IMR-90 (cell line): ENCODE data around the gene TAS2R10. TPM values are rescaled to one million over a fixed set of nuclear protein-coding genes. Genes with fewer than 3 reads are reported as not detected.

ENCODE experiments used
- ATAC-seq: fragments of 200-7000 bp; cut with Tn5 transposase; 2 replicates; pipeline ENCODE4 v1.9.1; 2020; ENCODE audit warnings: low read depth, mild to moderate bottlenecking, moderate library complexity
- BruUV-seq: library from RNA; stranded (reverse); fragments of 400-500 nt; replicated peaks from 2 replicates; lab custom pipeline; 2021; lab: Mats Ljungman, UMichigan
- CTCF ChIA-PET: fragments of 300-600 bp; formaldehyde crosslinking; extraction: SDS; loops from one replicate; lab custom pipeline; 2021; ENCODE audit warnings: antibody characterized with exemption; lab: Yijun Ruan, JAX
- POLR2A ChIA-PET: fragments of 300-600 bp; sonication (Branson Sonifier 250); formaldehyde crosslinking; loops from one replicate; lab custom pipeline; 2022; ENCODE audit warnings: antibody characterized with exemption; ENCODE audit not compliant: unreplicated experiment; lab: Charles Lee
- DNase-seq: peaks from one replicate; pipeline ENCODE4 v3.0.0; 2013
- H2AFZ ChIP-seq: replicated peaks from 2 replicates; pipeline ENCODE3; 2013; ENCODE audit warnings: low read length, mild to moderate bottlenecking; ENCODE audit not compliant: poor library complexity
- H2AK5ac ChIP-seq: 2 replicates; pipeline ENCODE4 v1.6.1; 2013; ENCODE audit warnings: low read depth, low read length, inconsistent platforms
- H2AK9ac ChIP-seq: replicated peaks from 2 replicates; pipeline ENCODE3; 2013; ENCODE audit warnings: mild to moderate bottlenecking, low read depth, low read length, moderate library complexity; ENCODE audit not compliant: poor library complexity
- H2BK120ac ChIP-seq: 2 replicates; pipeline ENCODE4 v1.6.1; 2013; ENCODE audit warnings: low read depth, low read length, inconsistent platforms
- H2BK15ac ChIP-seq: 3 replicates; pipeline ENCODE4 v1.6.1; 2013; ENCODE audit warnings: low read depth, low read length, inconsistent platforms
- H2BK20ac ChIP-seq: 2 replicates; pipeline ENCODE4 v1.6.1; 2013; ENCODE audit warnings: low read depth, mild to moderate bottlenecking, inconsistent platforms, low read length, moderate library complexity
- H2BK5ac ChIP-seq: 2 replicates; pipeline ENCODE4 v1.6.1; 2013; ENCODE audit warnings: mild to moderate bottlenecking, low read depth, low read length, inconsistent platforms; ENCODE audit not compliant: poor library complexity, severe bottlenecking
- H3K14ac ChIP-seq: replicated peaks from 2 replicates; pipeline ENCODE4 v1.6.1; 2013; ENCODE audit warnings: low read depth, low read length, inconsistent platforms
- H3K18ac ChIP-seq: 2 replicates; pipeline ENCODE4 v1.6.1; 2013; ENCODE audit warnings: low read depth, low read length, control low read depth
- H3K23ac ChIP-seq: 2 replicates; pipeline ENCODE4 v1.6.1; 2013; ENCODE audit warnings: low read depth, low read length, inconsistent platforms
- H3K27ac ChIP-seq: 2 replicates; pipeline ENCODE4 v1.5.1; 2013; ENCODE audit warnings: mild to moderate bottlenecking, control low read depth, low read length; ENCODE audit not compliant: insufficient read depth
- H3K27me3 ChIP-seq: 2 replicates; pipeline ENCODE4 v1.6.1; 2013; ENCODE audit warnings: low read length; ENCODE audit not compliant: control insufficient read depth, insufficient read depth
- H3K36me3 ChIP-seq: 2 replicates; pipeline ENCODE4 v1.6.1; 2013; ENCODE audit warnings: low read length, mixed read lengths; ENCODE audit not compliant: control insufficient read depth, insufficient read depth
- H3K4ac ChIP-seq: 2 replicates; pipeline ENCODE4 v1.6.1; 2013; ENCODE audit warnings: low read depth, low read length, inconsistent platforms
- H3K4me1 ChIP-seq: 2 replicates; pipeline ENCODE4 v1.6.1; 2013; ENCODE audit warnings: low read length, mixed read lengths; ENCODE audit not compliant: control insufficient read depth, insufficient read depth
- H3K4me2 ChIP-seq: 2 replicates; pipeline ENCODE4 v1.6.1; 2013; ENCODE audit warnings: low read depth, mild to moderate bottlenecking, control low read depth, low read length, moderate library complexity
- H3K4me3 ChIP-seq: 2 replicates; pipeline ENCODE4 v1.5.1; 2013; ENCODE audit warnings: low read depth, mild to moderate bottlenecking, control low read depth, low read length, moderate library complexity; ENCODE audit not compliant: insufficient read depth
- H3K56ac ChIP-seq: 2 replicates; pipeline ENCODE4 v1.6.1; 2013; ENCODE audit warnings: low read length, inconsistent platforms; ENCODE audit not compliant: insufficient read depth; ENCODE audit errors: extremely low read depth
- H3K79me1 ChIP-seq, 2 experiments: 2 replicates each; pipeline ENCODE4 v1.6.1; 2013; ENCODE audit warnings: low read length in 2 of 2, inconsistent platforms in 1 of 2, low read depth in 1 of 2
- H3K9ac ChIP-seq: 2 replicates; pipeline ENCODE4 v1.6.1; 2013; ENCODE audit warnings: low read depth, low read length, control low read depth
- H3K9me1 ChIP-seq: 2 replicates; pipeline ENCODE4 v1.6.1; 2013; ENCODE audit warnings: low read length, inconsistent platforms; ENCODE audit not compliant: insufficient read depth
- H3K9me3 ChIP-seq: 2 replicates; pipeline ENCODE4 v1.6.1; 2013; ENCODE audit warnings: low read length; ENCODE audit not compliant: control insufficient read depth, insufficient read depth
- H4K20me1 ChIP-seq: 2 replicates; pipeline ENCODE4 v1.6.1; 2013; ENCODE audit warnings: low read length, inconsistent platforms; ENCODE audit not compliant: insufficient read depth
- H4K5ac ChIP-seq: 2 replicates; pipeline ENCODE4 v1.6.1; 2013; ENCODE audit warnings: mild to moderate bottlenecking, low read depth, low read length, control low read depth
- H4K8ac ChIP-seq, 2 experiments: 2 replicates each; pipeline ENCODE4 v1.6.1; 2013; ENCODE audit warnings: low read depth in 2 of 2, low read length in 2 of 2, control low read depth in 1 of 2, inconsistent platforms in 1 of 2
- H4K91ac ChIP-seq: 2 replicates; pipeline ENCODE4 v1.6.1; 2013; ENCODE audit warnings: low read depth, low read length, inconsistent platforms; ENCODE audit not compliant: insufficient read depth
- BHLHE40 ChIP-seq: fragments of 150-350 bp; IDR thresholded peaks from 2 replicates; pipeline ENCODE4 v1.6.1; 2016; ENCODE audit warnings: mild to moderate bottlenecking, low read depth, low read length
- CEBPB ChIP-seq: IDR thresholded peaks from 2 replicates; pipeline ENCODE4 v1.6.1; 2012; ENCODE audit warnings: low read depth, low read length, improper control_type of control experiment
- CHD1 ChIP-seq: IDR thresholded peaks from 2 replicates; pipeline ENCODE4 v1.6.1; 2012; ENCODE audit warnings: low read depth, low read length, improper control_type of control experiment
- FOS ChIP-seq: fragments of 150-350 bp; IDR thresholded peaks from 2 replicates; pipeline ENCODE4 v1.6.1; 2016; ENCODE audit warnings: low read depth, low read length
- MAFK ChIP-seq: IDR thresholded peaks from 2 replicates; pipeline ENCODE4 v1.6.1; 2012; ENCODE audit warnings: low read depth, low read length, improper control_type of control experiment
- MAZ ChIP-seq: IDR thresholded peaks from 2 replicates; pipeline ENCODE4 v1.6.1; 2012; ENCODE audit warnings: low read depth, mild to moderate bottlenecking, low read length, improper control_type of control experiment, moderate library complexity, borderline replicate concordance
- MXI1 ChIP-seq: IDR thresholded peaks from 2 replicates; pipeline ENCODE4 v1.6.1; 2012; ENCODE audit warnings: low read depth, mild to moderate bottlenecking, low read length, moderate library complexity, borderline replicate concordance
- NFE2L2 ChIP-seq: fragments of 150-350 bp; IDR thresholded peaks from 2 replicates; pipeline ENCODE4 v1.6.1; 2016; ENCODE audit warnings: low read depth, mild to moderate bottlenecking, low read length
- POLR2A ChIP-seq: IDR thresholded peaks from 2 replicates; pipeline ENCODE4 v1.6.1; 2012; ENCODE audit warnings: mild to moderate bottlenecking, low read depth, low read length
- RAD21 ChIP-seq: IDR thresholded peaks from 2 replicates; pipeline ENCODE4 v1.6.1; 2012; ENCODE audit warnings: low read length, improper control_type of control experiment
- RCOR1 ChIP-seq: IDR thresholded peaks from 2 replicates; pipeline ENCODE4 v1.6.1; 2012; ENCODE audit warnings: mild to moderate bottlenecking, low read length, improper control_type of control experiment; ENCODE audit not compliant: insufficient replicate concordance
- RFX5 ChIP-seq: IDR thresholded peaks from 2 replicates; pipeline ENCODE4 v1.8.0; 2012; ENCODE audit warnings: low read depth, mild to moderate bottlenecking, low read length, moderate library complexity
- SMC3 ChIP-seq: fragments of 150-350 bp; IDR thresholded peaks from 2 replicates; pipeline ENCODE4 v1.6.1; 2016; ENCODE audit warnings: low read depth, mild to moderate bottlenecking, antibody characterized with exemption, low read length, moderate library complexity
- WGBS, 2 experiments: methylation state at CpG; one replicate each; pipeline versions ENCODE4 v1.1.5 to v1.1.7; 2013; ENCODE audit warnings: missing lambda C conversion rate in 2 of 2; ENCODE audit not compliant: insufficient read length in 1 of 2; ENCODE audit errors: extremely low coverage in 2 of 2; 5-methylcytosine and 5-hydroxymethylcytosine counted together
- dilution Hi-C: fragments of 300-500 bp; cut with HindIII; formaldehyde crosslinking; loops from one replicate; pipeline ENCODE4 v1.14.3; 2018; ENCODE audit warnings: low sequenced_read_pairs; ENCODE audit not compliant: unreplicated experiment
- in situ Hi-C: fragments of 300-500 bp; cut with MboI; formaldehyde crosslinking; loops from 3 replicates; pipeline ENCODE4 v1.14.3; 2019; ENCODE audit warnings: low sequenced_read_pairs, inconsistent platforms, mixed read lengths
- intact Hi-C: fragments of 100-400 bp; cut with micrococcal nuclease; formaldehyde crosslinking; loops from 2 replicates; pipeline ENCODE4 v1.10.0; 2022
- polyA plus RNA-seq, 3 experiments: library from polyadenylated mRNA; depleted of rRNA; stranded (reverse); fragments of >200 nt; gene quantifications; 2 replicates each; pipeline ENCODE4 v1.2.3, GENCODE V29; 2012; ENCODE audit warnings: low replicate concordance in 1 of 3
- total RNA-seq: library from RNA; depleted of rRNA; stranded (reverse); fragments of >200 nt; gene quantifications from 2 replicates; pipeline ENCODE4 v1.2.3, GENCODE V29; 2012
- TF ChIP-seq, protein P1 (sequence below): conservative IDR thresholded peaks from 2 replicates; pipeline ENCODE4 v1.5.1; 2012; ENCODE audit warnings: mild to moderate bottlenecking, low read depth, low read length, improper control_type of control experiment
- TF ChIP-seq, protein P2 (sequence below): fragments of 150-350 bp; IDR thresholded peaks from 2 replicates; pipeline ENCODE4 v1.6.1; 2017; ENCODE audit warnings: mild to moderate bottlenecking, antibody characterized with exemption, low read length, low read depth
- TF ChIP-seq, protein P3 (sequence below): fragments of 150-350 bp; IDR thresholded peaks from 2 replicates; pipeline ENCODE4 v1.6.1; 2016; ENCODE audit warnings: low read depth, mild to moderate bottlenecking, low read length, moderate library complexity, borderline replicate concordance

The TAS2R10 gene
- total and polyA plus RNA-seq, 2 of the 4 experiments (the other 2 are of a cell fraction) = 0.07 to 0.36 TPM

DNA sequence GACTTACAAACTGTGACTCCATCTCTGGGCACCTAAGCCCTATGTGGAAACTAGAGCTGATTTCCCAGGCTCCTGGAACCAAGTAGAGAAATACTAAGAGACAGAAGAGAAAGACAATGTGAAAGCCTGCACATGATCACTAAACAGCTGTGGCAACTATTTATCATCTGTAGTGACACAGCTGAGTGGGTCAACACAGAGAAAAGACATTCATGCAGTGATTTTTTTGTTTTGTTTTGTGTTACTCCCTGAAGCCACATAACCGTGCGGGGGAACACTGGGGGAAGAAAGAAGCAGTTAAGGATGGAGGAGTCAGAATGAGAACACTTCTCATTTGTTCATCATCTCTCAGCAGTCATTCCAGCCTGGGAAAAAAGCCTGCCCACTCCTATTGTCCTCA lies 21.6 kb upstream of the TAS2R10 start:
- H3K9me1 ChIP-seq = no peaks in the 10 kb centered on the region; the same call in 1 of the 2 replicates
- no peak overlapping the region for H3K9ac ChIP-seq
- H2BK5ac ChIP-seq = no peak overlapping the region
- no peak overlapping the region for H3K56ac ChIP-seq
- ATAC-seq = no peak
- no peak overlapping the region for H2AK9ac ChIP-seq
- H3K27ac ChIP-seq = no peak overlapping the region
- no peaks in the 10 kb centered on the region for H4K20me1 ChIP-seq
- H2AFZ ChIP-seq = no peak overlapping the region
- H3K14ac ChIP-seq = no peak overlapping the region
- no peak overlapping the region for H3K23ac ChIP-seq
- H4K8ac ChIP-seq = no peak overlapping the region
- no peak overlapping the region for H4K5ac ChIP-seq
- BruUV-seq = no TSS peak
- ChIA-PET CTCF (no interaction called here), POLR2A (interaction anchor here (0.6 kb wide), 1 partner anchor 677 kb away, joined by 7 read pairs; no protein-coding TSS in a partner anchor)
- in situ Hi-C loops = no loop called here
- H3K9me3 ChIP-seq = no peaks in the 10 kb centered on the region
- dilution Hi-C loops = no loop called here
- no peak overlapping the region for H3K4ac ChIP-seq
- intact Hi-C loops = no loop called here
- H3K79me1 ChIP-seq = no peaks in the 10 kb centered on the region
- no peak overlapping the region for H4K91ac ChIP-seq
- WGBS, 2 experiments = no CpG with 5 or more reads among the region's 2 CpGs
- no peaks in the 10 kb centered on the region for H3K4me1 ChIP-seq
- no peak overlapping the region for H3K4me3 ChIP-seq
- H3K27me3 ChIP-seq = no peaks in the 10 kb centered on the region
- no peaks in the 10 kb centered on the region for H3K36me3 ChIP-seq
- TF ChIP-seq MXI1 (no peak), MAFK (no peak), FOS (no peak), RAD21 (no peak), POLR2A (no peak), NFE2L2 (no peak), SMC3 (no peak), RFX5 (no peak), MAZ (no peak), BHLHE40 (no peak), CHD1 (no peak), CEBPB (no peak), RCOR1 (no peak)
- TF ChIP-seq, protein P1, sequence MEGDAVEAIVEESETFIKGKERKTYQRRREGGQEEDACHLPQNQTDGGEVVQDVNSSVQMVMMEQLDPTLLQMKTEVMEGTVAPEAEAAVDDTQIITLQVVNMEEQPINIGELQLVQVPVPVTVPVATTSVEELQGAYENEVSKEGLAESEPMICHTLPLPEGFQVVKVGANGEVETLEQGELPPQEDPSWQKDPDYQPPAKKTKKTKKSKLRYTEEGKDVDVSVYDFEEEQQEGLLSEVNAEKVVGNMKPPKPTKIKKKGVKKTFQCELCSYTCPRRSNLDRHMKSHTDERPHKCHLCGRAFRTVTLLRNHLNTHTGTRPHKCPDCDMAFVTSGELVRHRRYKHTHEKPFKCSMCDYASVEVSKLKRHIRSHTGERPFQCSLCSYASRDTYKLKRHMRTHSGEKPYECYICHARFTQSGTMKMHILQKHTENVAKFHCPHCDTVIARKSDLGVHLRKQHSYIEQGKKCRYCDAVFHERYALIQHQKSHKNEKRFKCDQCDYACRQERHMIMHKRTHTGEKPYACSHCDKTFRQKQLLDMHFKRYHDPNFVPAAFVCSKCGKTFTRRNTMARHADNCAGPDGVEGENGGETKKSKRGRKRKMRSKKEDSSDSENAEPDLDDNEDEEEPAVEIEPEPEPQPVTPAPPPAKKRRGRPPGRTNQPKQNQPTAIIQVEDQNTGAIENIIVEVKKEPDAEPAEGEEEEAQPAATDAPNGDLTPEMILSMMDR = no peak
- TF ChIP-seq, protein P2, sequence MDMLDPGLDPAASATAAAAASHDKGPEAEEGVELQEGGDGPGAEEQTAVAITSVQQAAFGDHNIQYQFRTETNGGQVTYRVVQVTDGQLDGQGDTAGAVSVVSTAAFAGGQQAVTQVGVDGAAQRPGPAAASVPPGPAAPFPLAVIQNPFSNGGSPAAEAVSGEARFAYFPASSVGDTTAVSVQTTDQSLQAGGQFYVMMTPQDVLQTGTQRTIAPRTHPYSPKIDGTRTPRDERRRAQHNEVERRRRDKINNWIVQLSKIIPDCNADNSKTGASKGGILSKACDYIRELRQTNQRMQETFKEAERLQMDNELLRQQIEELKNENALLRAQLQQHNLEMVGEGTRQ = no peak
- TF ChIP-seq, protein P3, sequence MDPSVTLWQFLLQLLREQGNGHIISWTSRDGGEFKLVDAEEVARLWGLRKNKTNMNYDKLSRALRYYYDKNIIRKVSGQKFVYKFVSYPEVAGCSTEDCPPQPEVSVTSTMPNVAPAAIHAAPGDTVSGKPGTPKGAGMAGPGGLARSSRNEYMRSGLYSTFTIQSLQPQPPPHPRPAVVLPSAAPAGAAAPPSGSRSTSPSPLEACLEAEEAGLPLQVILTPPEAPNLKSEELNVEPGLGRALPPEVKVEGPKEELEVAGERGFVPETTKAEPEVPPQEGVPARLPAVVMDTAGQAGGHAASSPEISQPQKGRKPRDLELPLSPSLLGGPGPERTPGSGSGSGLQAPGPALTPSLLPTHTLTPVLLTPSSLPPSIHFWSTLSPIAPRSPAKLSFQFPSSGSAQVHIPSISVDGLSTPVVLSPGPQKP = no peak
- no peak for DNase-seq
- H3K4me2 ChIP-seq = no peak overlapping the region
- H2BK15ac ChIP-seq = no peak overlapping the region
- H3K18ac ChIP-seq = no peak overlapping the region
- H2AK5ac ChIP-seq = no peak overlapping the region
- no peak overlapping the region for H2BK120ac ChIP-seq
- H2BK20ac ChIP-seq = no peak overlapping the region
